ENCODE results near the gene MMP17. TPM values are rescaled to one million over a fixed set of nuclear protein-coding genes. Genes with fewer than 3 reads are reported as not detected.

The MMP17 gene
- polyA plus RNA-seq, 1 donor from 2014 or later: 79.0 TPM

DNA sequence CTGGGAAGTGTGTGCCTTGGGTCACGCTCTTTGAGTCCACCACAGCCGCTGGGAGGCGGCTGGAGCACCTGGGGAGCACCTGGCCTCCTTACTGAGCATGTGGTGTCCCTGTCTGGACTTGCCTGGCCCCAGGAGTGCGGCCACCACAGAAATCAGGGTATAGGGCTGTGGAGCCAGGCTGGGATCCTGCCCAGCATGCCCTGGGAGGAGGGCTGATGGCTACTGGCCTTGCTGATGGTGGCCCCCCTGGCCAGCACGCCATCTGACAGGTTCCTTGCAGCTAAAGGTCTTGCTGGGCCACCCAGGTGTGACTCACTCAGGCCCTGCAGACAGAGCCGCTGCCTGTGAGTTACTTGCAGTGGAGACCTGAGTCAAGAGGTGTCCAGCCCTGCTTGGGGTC, 72.2 kb downstream of the MMP17 start:
- TF ChIP-seq TAF1 (IDR thresholded peaks at IDR 0.05; ENCODE audit: low read depth): no peak
- TF ChIP-seq EZH2 (IDR thresholded peaks at IDR 0.05; ENCODE audit: borderline replicate concordance, insufficient read depth, low read length, poor library complexity, severe bottlenecking): no peak
- TF ChIP-seq EP300 (conservative IDR thresholded peaks at IDR 0.05; ENCODE audit: poor library complexity, severe bottlenecking): no peak
- no peak for TF ChIP-seq MXI1 (conservative IDR thresholded peaks at IDR 0.05; ENCODE audit: poor library complexity, severe bottlenecking)
- TF ChIP-seq SMC3 (conservative IDR thresholded peaks at IDR 0.05; ENCODE audit: poor library complexity): no peak
- TF ChIP-seq, protein P1, sequence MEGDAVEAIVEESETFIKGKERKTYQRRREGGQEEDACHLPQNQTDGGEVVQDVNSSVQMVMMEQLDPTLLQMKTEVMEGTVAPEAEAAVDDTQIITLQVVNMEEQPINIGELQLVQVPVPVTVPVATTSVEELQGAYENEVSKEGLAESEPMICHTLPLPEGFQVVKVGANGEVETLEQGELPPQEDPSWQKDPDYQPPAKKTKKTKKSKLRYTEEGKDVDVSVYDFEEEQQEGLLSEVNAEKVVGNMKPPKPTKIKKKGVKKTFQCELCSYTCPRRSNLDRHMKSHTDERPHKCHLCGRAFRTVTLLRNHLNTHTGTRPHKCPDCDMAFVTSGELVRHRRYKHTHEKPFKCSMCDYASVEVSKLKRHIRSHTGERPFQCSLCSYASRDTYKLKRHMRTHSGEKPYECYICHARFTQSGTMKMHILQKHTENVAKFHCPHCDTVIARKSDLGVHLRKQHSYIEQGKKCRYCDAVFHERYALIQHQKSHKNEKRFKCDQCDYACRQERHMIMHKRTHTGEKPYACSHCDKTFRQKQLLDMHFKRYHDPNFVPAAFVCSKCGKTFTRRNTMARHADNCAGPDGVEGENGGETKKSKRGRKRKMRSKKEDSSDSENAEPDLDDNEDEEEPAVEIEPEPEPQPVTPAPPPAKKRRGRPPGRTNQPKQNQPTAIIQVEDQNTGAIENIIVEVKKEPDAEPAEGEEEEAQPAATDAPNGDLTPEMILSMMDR (IDR thresholded peaks at IDR 0.05; ENCODE audit: poor library complexity, severe bottlenecking): no peak
- TF ChIP-seq, protein P2, sequence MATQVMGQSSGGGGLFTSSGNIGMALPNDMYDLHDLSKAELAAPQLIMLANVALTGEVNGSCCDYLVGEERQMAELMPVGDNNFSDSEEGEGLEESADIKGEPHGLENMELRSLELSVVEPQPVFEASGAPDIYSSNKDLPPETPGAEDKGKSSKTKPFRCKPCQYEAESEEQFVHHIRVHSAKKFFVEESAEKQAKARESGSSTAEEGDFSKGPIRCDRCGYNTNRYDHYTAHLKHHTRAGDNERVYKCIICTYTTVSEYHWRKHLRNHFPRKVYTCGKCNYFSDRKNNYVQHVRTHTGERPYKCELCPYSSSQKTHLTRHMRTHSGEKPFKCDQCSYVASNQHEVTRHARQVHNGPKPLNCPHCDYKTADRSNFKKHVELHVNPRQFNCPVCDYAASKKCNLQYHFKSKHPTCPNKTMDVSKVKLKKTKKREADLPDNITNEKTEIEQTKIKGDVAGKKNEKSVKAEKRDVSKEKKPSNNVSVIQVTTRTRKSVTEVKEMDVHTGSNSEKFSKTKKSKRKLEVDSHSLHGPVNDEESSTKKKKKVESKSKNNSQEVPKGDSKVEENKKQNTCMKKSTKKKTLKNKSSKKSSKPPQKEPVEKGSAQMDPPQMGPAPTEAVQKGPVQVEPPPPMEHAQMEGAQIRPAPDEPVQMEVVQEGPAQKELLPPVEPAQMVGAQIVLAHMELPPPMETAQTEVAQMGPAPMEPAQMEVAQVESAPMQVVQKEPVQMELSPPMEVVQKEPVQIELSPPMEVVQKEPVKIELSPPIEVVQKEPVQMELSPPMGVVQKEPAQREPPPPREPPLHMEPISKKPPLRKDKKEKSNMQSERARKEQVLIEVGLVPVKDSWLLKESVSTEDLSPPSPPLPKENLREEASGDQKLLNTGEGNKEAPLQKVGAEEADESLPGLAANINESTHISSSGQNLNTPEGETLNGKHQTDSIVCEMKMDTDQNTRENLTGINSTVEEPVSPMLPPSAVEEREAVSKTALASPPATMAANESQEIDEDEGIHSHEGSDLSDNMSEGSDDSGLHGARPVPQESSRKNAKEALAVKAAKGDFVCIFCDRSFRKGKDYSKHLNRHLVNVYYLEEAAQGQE (IDR thresholded peaks at IDR 0.05; ENCODE audit: borderline replicate concordance): no peak
- TF ChIP-seq POLR2AphosphoS5 (IDR thresholded peaks at IDR 0.05): no peak
- no peak for TF ChIP-seq RAD21 (conservative IDR thresholded peaks at IDR 0.05)
- H2AFZ ChIP-seq (ENCODE audit: low read depth, low read length): no peak overlapping the region
- no peaks in the 10 kb centered on the region for H3K9me2 ChIP-seq (ENCODE audit: insufficient read depth, low read length)
- H4K20me1 ChIP-seq (ENCODE audit: insufficient read depth): peaks cover 31% of the 10 kb centered on the region
- no peak overlapping the region for H3K4me2 ChIP-seq (ENCODE audit: low read length)
- peaks cover 75% of the 10 kb centered on the region for H3K79me2 ChIP-seq (replicated peaks; ENCODE audit: insufficient read depth, low read length)
- no peaks in the 10 kb centered on the region for H3F3A ChIP-seq (ENCODE audit: insufficient read depth, low read length, poor library complexity, severe bottlenecking)
- no peaks in the 10 kb centered on the region for H3K36me3 ChIP-seq (ENCODE audit: insufficient read depth, low read length)
- no peak overlapping the region for H3K9ac ChIP-seq (ENCODE audit: low read length)
- H3K4me3 ChIP-seq (ENCODE audit: low read length): no peak overlapping the region
- H3K27me3 ChIP-seq (ENCODE audit: insufficient read depth, low read depth, low read length): no peaks in the 10 kb centered on the region
- no peak overlapping the region for H3K27ac ChIP-seq (ENCODE audit: low read length)
- H3K9me3 ChIP-seq (ENCODE audit: low read length): no peaks in the 10 kb centered on the region

Small RNAs within 50 kb of the gene (small RNA-seq; reads per million reads assigned to genes)
- gene RNA5SP378: 0 reads per million in 3 experiments
- 0 reads per million in 3 experiments for gene RNU6-1017P

Other genes with a start within 250 kb of the MMP17 start
- 49.5 and 56.6 TPM in 2 replicates for gene SFSWAP, start 117.3 kb upstream of the MMP17 start, polyA plus RNA-seq
- gene ULK1, start 66.2 kb downstream of the MMP17 start, polyA plus RNA-seq: 19.0 and 27.9 TPM in 2 replicates
- gene PUS1, start 100.9 kb downstream of the MMP17 start, polyA plus RNA-seq: 14.3 and 20.0 TPM in 2 replicates
- gene EP400, start 121.5 kb downstream of the MMP17 start, polyA plus RNA-seq: 19.4 and 21.0 TPM in 2 replicates

All from neural cell (in vitro differentiated cells).